ENCODE results near the gene SPAG6.

GRCh38 chr10:22305721-22306120, 39.6 kb upstream of the SPAG6 start:
- no peak for TF ChIP-seq POLR2A (IDR thresholded peaks at IDR 0.05; ENCODE audit: low read length)
- no peak for TF ChIP-seq GATA1 (IDR thresholded peaks at IDR 0.05; ENCODE audit: low read depth, low read length)

Measured in erythroblast (primary cell).